WTC11 (cell line): ENCODE data around the gene ADAM17. TPM values are rescaled to one million over a fixed set of nuclear protein-coding genes. Genes with fewer than 3 reads are reported as not detected.

ENCODE experiments used
- ATAC-seq: fragments of 200-7000 bp; cut with Tn5 transposase; 2 replicates; pipeline ENCODE4 v1.10.0; 2021; ENCODE audit warnings: mild to moderate bottlenecking, moderate library complexity
- CTCF ChIA-PET: fragments of 300-600 bp; sonication (Branson Sonifier 250); formaldehyde crosslinking; loops from one replicate; lab custom pipeline; 2021; ENCODE audit warnings: antibody characterized with exemption; lab: Charles Lee
- POLR2A ChIA-PET: fragments of 350-600 bp; sonication (Branson Sonifier 250); formaldehyde crosslinking; loops from one replicate; lab custom pipeline; 2021; ENCODE audit warnings: antibody characterized with exemption; lab: Charles Lee
- DNase-seq: peaks from one replicate; pipeline ENCODE4 v3.0.0; 2021; ENCODE audit warnings: low spot score
- H3K27ac Mint-ChIP-seq: 2 replicates; pipeline ENCODE4 v1.8.0; 2021; ENCODE audit warnings: mixed read lengths
- H3K27me3 Mint-ChIP-seq: 2 replicates; pipeline ENCODE4 v1.8.0; 2021; ENCODE audit warnings: low read depth, mild to moderate bottlenecking, moderate library complexity, mixed read lengths
- H3K36me3 Mint-ChIP-seq: 2 replicates; pipeline ENCODE4 v1.8.0; 2021; ENCODE audit warnings: mixed read lengths
- H3K4me1 Mint-ChIP-seq: 2 replicates; pipeline ENCODE4 v1.8.0; 2022; ENCODE audit warnings: mixed read lengths
- H3K4me3 Mint-ChIP-seq: 2 replicates; pipeline ENCODE4 v1.8.0; 2021; ENCODE audit warnings: mild to moderate bottlenecking, moderate library complexity, mixed read lengths
- H3K9me3 Mint-ChIP-seq: 2 replicates; pipeline ENCODE4 v1.8.0; 2021; ENCODE audit warnings: mixed read lengths
- ARID4B ChIP-seq: sonication (generic); formaldehyde crosslinking; IDR thresholded peaks from 2 replicates; pipeline ENCODE4 v1.8.0; 2023; ENCODE audit warnings: missing genetic modification reagents, mild to moderate bottlenecking, borderline replicate concordance
- ATF3 ChIP-seq: sonication (generic); formaldehyde crosslinking; conservative IDR thresholded peaks from 2 replicates; pipeline ENCODE4 v1.8.1; 2022; ENCODE audit warnings: mild to moderate bottlenecking, missing genetic modification reagents
- ATF6 ChIP-seq: sonication (generic); formaldehyde crosslinking; IDR thresholded peaks from 2 replicates; pipeline ENCODE4 v1.8.1; 2023; ENCODE audit warnings: mild to moderate bottlenecking, missing genetic modification reagents
- CBFB ChIP-seq: sonication (generic); formaldehyde crosslinking; IDR thresholded peaks from 2 replicates; pipeline ENCODE4 v1.8.1; 2022; ENCODE audit warnings: mild to moderate bottlenecking, low read depth, missing genetic modification reagents
- CREB1 ChIP-seq: sonication (generic); formaldehyde crosslinking; IDR thresholded peaks from 2 replicates; pipeline ENCODE4 v1.8.0; 2023; ENCODE audit warnings: mild to moderate bottlenecking, missing genetic modification reagents
- ESRRA ChIP-seq: sonication (generic); formaldehyde crosslinking; IDR thresholded peaks from 2 replicates; pipeline ENCODE4 v1.8.1; 2022; ENCODE audit warnings: mild to moderate bottlenecking, missing genetic modification reagents, borderline replicate concordance
- FOXJ3 ChIP-seq: sonication (generic); formaldehyde crosslinking; IDR thresholded peaks from 2 replicates; pipeline ENCODE4 v1.9.0; 2021; ENCODE audit warnings: missing genetic modification reagents, mild to moderate bottlenecking, borderline replicate concordance
- GRHL2 ChIP-seq: fragments of 250-450 bp; sonication (Bioruptor Pico); IDR thresholded peaks from 2 replicates; pipeline ENCODE4 v1.8.0; 2022; ENCODE audit warnings: mild to moderate bottlenecking, moderate library complexity; ENCODE audit not compliant: insufficient replicate concordance, severe bottlenecking
- JAZF1 ChIP-seq: fragments of 250-450 bp; sonication (Bioruptor Pico); IDR thresholded peaks from 2 replicates; pipeline ENCODE4 v1.9.0; 2021; ENCODE audit warnings: moderate library complexity, mild to moderate bottlenecking, inconsistent platforms
- MAX ChIP-seq: sonication (generic); formaldehyde crosslinking; IDR thresholded peaks from 2 replicates; pipeline ENCODE4 v1.8.0; 2022; ENCODE audit warnings: mild to moderate bottlenecking, missing genetic modification reagents
- NR1H2 ChIP-seq: sonication (generic); formaldehyde crosslinking; IDR thresholded peaks from 2 replicates; pipeline ENCODE4 v1.9.0; 2021; ENCODE audit warnings: mild to moderate bottlenecking, moderate library complexity, missing genetic modification reagents
- OVOL2 ChIP-seq: fragments of 250-450 bp; sonication (Bioruptor Pico); IDR thresholded peaks from 2 replicates; pipeline ENCODE4 v1.9.0; 2021; ENCODE audit warnings: mild to moderate bottlenecking, borderline replicate concordance
- RELA ChIP-seq: sonication (generic); formaldehyde crosslinking; IDR thresholded peaks from 2 replicates; pipeline ENCODE4 v1.8.1; 2022; ENCODE audit warnings: missing genetic modification reagents, mild to moderate bottlenecking, borderline replicate concordance
- TCF7 ChIP-seq: sonication (generic); formaldehyde crosslinking; IDR thresholded peaks from 2 replicates; pipeline ENCODE4 v1.8.0; 2022; ENCODE audit warnings: mild to moderate bottlenecking, low read depth, missing genetic modification reagents, moderate library complexity
- ZNF281 ChIP-seq: sonication (generic); formaldehyde crosslinking; IDR thresholded peaks from 2 replicates; pipeline ENCODE4 v1.8.0; 2023; ENCODE audit warnings: mild to moderate bottlenecking, missing genetic modification reagents
- total RNA-seq: library from RNA; stranded (reverse); gene quantifications from 3 replicates; pipeline ENCODE4 v1.2.3, GENCODE V29; 2021

Gene ADAM17
- total RNA-seq, 1 experiment from 2014 or later, result 25.9 TPM

GRCh38 chr2:9565436-9566153 lies 10.0 kb upstream of the ADAM17 start:
- Mint-ChIP-seq H3K27ac (no peak overlapping the region), H3K27me3 (no peaks in the 10 kb centered on the region), H3K4me3 (no peak overlapping the region), H3K9me3 (no peaks in the 10 kb centered on the region), H3K36me3 (no peaks in the 10 kb centered on the region), H3K4me1 (no peaks in the 10 kb centered on the region)
- DNase-seq (no peak), ATAC-seq (no peak)
- POLR2A ChIA-PET, result interaction anchor here (0.7 to 1.8 kb wide), 2 partner anchors 11 to 138 kb away, joined by 4 to 6 read pairs; partner anchors contain the start of gene ADAM17
- TF ChIP-seq ATF6 (CRISPR knock-in tag) (no peak), ESRRA (no peak), MAX (CRISPR knock-in tag) (no peak), JAZF1 (CRISPR knock-in tag) (no peak), CREB1 (CRISPR knock-in tag) (no peak), RELA (CRISPR knock-in tag) (no peak), ARID4B (CRISPR knock-in tag) (no peak), NR1H2 (no peak)
- CTCF ChIA-PET, result interaction anchor here (0.7 kb wide), 1 partner anchor 37 kb away, joined by 3 read pairs; no protein-coding TSS in a partner anchor

GRCh38 chr2:9560628-9561027 lies 5.0 kb upstream of the ADAM17 start:
- CTCF ChIA-PET, result no interaction called here
- peaks cover 4% of the 10 kb centered on the region for H3K36me3 Mint-ChIP-seq
- H3K4me3 Mint-ChIP-seq, result no peak overlapping the region

More at GRCh38 chr2:9560628-9561027, 5.0 kb upstream of the ADAM17 start:
- no peaks in the 10 kb centered on the region for H3K27me3 Mint-ChIP-seq
- H3K4me1 Mint-ChIP-seq, result peaks cover 6% of the 10 kb centered on the region; the same call in 1 of the 2 replicates
- DNase-seq (no peak), ATAC-seq (no peak)
- H3K9me3 Mint-ChIP-seq, result no peaks in the 10 kb centered on the region
- POLR2A ChIA-PET, result interaction anchor here (0.6 kb wide), 1 partner anchor 12 kb away, joined by 4 read pairs; no protein-coding TSS in a partner anchor
- no peak for TF ChIP-seq MAX (CRISPR knock-in tag)
- TF ChIP-seq ARID4B (CRISPR knock-in tag), result no peak
- TF ChIP-seq ZNF281, result no peak
- TF ChIP-seq RELA (CRISPR knock-in tag), result no peak
- no peak for TF ChIP-seq CBFB (CRISPR knock-in tag)
- no peak for TF ChIP-seq OVOL2
- no peak for TF ChIP-seq GRHL2 (CRISPR knock-in tag)
- TF ChIP-seq FOXJ3, result no peak
- TF ChIP-seq TCF7 (CRISPR knock-in tag), result no peak
- no peak for TF ChIP-seq ATF3 (CRISPR knock-in tag)
- H3K27ac Mint-ChIP-seq, result no peak overlapping the region
